GM12874 (cell line): ENCODE measurements around the gene PEG3.

Experiments
- TF ChIP-seq, protein P1 (sequence below): IDR thresholded peaks from 2 replicates; pipeline ENCODE4 v1.5.1; 2011; ENCODE audit warnings: low read depth, mild to moderate bottlenecking, control low read depth, low read length, moderate library complexity; ENCODE audit not compliant: insufficient read depth

The PEG3 gene

DNA sequence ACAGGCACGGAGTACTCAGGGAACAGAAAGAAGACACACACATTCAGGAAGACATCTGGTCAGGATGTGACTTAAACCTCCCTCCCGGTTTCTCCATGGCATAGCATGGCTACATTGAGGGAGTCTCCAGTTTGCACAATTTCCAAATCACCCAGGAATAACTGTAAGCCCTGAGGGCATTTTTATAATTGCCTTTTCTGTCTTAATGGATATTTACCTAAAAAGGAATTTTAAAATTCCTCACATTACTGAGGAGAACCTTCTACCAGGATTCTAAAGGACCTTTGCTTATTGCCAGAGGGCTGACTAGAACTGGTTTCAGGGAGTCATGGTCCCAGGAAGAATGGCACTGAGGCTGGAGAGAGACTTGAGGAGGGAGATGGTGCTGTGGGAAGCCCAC is 21.4 kb downstream of the PEG3 start:
- TF ChIP-seq, protein P1, sequence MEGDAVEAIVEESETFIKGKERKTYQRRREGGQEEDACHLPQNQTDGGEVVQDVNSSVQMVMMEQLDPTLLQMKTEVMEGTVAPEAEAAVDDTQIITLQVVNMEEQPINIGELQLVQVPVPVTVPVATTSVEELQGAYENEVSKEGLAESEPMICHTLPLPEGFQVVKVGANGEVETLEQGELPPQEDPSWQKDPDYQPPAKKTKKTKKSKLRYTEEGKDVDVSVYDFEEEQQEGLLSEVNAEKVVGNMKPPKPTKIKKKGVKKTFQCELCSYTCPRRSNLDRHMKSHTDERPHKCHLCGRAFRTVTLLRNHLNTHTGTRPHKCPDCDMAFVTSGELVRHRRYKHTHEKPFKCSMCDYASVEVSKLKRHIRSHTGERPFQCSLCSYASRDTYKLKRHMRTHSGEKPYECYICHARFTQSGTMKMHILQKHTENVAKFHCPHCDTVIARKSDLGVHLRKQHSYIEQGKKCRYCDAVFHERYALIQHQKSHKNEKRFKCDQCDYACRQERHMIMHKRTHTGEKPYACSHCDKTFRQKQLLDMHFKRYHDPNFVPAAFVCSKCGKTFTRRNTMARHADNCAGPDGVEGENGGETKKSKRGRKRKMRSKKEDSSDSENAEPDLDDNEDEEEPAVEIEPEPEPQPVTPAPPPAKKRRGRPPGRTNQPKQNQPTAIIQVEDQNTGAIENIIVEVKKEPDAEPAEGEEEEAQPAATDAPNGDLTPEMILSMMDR = no peak

DNA sequence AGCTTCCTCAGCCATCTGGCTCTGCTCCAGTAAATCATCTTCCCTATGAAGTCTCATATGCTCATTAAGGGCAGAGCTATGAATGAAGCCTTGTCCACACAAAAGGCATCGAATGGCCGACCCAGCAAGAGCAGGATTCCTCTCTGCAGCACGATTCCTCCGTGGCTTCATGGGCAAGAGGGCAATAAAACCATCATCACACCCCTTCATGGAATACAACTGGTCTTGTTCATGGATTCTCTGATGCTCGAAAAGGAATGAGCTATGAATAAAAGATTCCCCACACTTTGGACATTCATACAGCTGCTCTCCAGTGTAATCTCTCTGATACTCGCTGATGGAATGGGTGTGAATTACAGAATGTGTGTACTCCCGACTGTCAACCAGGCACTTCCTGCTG is 25.9 kb downstream of the PEG3 start:
- TF ChIP-seq, protein P1 = no peak

DNA sequence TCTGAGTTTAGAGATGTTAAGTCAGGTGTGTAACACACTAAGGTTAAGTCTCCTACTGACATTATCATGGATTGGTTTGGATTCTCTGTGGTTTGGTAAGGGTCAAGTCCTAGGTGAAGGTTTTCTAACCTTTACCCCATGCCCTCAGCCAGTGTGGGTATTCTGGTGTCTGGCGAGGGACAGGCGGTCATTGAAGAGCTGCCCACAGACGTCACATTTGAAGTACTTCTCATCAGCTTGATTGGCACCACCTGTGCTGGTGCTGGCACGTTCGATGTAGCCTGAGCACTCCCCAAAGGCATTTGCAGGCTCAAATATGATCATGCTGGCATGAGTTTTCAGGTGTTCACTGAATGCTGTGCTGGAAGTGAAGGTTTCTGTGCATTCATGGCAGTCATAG is 27.0 kb downstream of the PEG3 start:
- TF ChIP-seq, protein P1 = no peak

DNA sequence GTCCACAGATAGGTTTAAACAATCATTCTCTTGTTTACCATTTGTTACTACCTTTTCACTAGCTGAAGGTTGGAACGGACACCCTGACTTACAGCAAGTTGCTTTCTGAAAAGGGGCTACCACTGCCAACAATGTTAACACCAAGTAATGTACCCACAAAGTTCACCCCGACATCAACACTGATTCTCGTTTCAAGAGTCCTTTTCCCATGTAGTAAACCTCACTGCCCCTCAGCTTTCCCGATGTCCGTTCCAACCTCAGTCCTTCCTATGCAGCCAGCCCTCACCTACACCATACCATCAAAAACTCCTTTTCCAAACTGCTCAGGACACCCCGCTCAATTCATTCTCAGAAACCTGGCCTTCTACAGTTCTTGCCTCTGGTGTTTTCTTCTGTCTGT is 29.0 kb downstream of the PEG3 start:
- TF ChIP-seq, protein P1 = no peak

DNA sequence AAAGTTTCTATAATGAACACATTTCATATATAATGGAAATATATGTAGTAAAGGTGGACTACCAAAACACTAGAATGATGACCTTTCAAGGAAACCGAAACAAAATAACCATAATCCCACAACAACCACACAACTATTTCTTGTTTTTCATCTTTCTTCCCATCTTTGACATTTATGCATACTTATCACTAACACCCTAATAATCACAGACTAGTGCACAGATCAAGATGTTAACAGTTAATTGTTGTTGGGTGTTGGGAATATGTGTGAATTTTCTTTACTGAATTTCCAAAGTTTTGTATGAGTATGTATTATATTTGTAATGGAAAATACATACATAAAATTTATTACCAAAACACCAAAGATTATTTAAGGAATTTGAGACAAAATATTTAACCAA is 30.3 kb downstream of the PEG3 start:
- TF ChIP-seq, protein P1 = no peak

DNA sequence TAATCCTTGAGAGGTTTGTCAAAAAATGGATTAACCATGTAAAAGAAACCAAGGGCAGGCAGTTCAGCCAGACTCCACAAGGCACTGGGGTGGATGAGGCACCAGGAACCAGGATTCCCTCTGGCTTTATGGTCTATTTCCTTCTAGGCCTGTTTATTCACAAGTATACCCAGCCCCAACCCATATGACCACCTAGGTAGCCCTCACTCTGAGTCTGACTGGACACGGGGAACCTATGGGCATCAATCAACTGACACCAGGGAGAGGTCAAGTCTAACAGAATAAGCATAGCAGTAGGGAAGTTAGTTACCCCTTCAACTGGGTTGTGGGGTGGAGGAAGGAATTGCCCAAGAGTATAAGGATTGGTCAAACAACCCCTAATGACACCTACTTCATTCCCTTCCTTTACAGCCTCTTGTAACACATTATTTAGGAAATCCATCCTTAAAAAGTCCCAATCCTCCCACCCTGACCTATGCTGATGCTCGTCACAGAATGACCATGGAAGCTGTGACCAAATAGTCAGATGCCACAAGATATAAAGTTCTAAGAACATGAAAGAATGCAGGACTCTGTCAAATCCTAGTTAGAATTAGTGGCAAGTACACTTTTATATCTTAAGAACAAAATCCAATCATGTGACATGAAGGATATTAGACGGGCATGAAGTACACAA is 31.7 kb downstream of the PEG3 start:
- TF ChIP-seq, protein P1 = no peak

DNA sequence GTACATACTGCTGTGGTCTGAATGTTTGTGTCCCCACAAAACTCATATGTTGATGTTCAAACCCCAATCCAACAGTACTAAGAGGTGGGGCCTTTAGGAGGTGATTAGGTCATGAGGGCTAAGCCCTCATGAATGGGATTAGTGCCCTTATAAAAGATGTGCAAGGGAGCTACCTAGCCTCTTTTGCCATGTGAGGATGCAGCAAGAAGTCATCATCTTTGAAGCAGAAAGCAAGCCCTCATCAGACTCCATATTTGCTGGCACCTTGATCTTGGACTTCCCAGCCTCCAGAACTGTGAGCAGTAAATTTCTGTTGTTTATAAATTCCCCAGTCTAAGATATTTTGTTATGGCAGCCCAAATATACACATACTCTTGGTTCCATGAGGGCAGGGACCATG is 33.9 kb downstream of the PEG3 start:
- TF ChIP-seq, protein P1 = no peak
